Activated CD4-positive, alpha-beta T cell treated with anti-CD3 and anti-CD28 coated beads, Interleukin-2, amount 50 U/mL, for 16 hours (primary cell): ENCODE data around the gene CCNYL1.
A peak's percentile ranks its signal among the peaks of the same experiment; 100 is the strongest.
"Not testable (repeated sequence)": the region's sequence is repeated elsewhere in the genome, so short reads cannot be mapped to it uniquely, and the experiment has no call there.

Experiments
- DNase-seq: peaks from one replicate; pipeline ENCODE4 v3.0.0-alpha.2; 2020

The CCNYL1 gene

GRCh38 chr2:207710814-207711740, at the start of gene CCNYL1:
Gene CCNYL1 (plus strand): TSS chr2:207711640. CDS start chr2:207711897, 257 bp downstream.
- peak; percentile 99 for DNase-seq

- peak; percentile 3 for DNase-seq
These were observed 49.2 kb upstream of the CCNYL1 start for GRCh38 chr2:207662203-207662602.

GRCh38 chr2:207663870-207664545, 47.4 kb upstream of the CCNYL1 start:
- no peak for DNase-seq

GRCh38 chr2:207670887-207671286, 40.6 kb upstream of the CCNYL1 start:
- DNase-seq, result no peak

- DNase-seq, result no peak
These were observed 38.0 kb upstream of the CCNYL1 start for GRCh38 chr2:207673431-207673830.

GRCh38 chr2:207674266-207674774, 37.1 kb upstream of the CCNYL1 start:
- no peak for DNase-seq

- no peak for DNase-seq
These were observed 36.6 kb upstream of the CCNYL1 start for GRCh38 chr2:207674826-207675225.

- no peak for DNase-seq
These were observed 34.5 kb upstream of the CCNYL1 start for GRCh38 chr2:207676827-207677354.

GRCh38 chr2:207681431-207681830, 30.0 kb upstream of the CCNYL1 start:
- DNase-seq, result no peak

GRCh38 chr2:207682557-207682956, 28.9 kb upstream of the CCNYL1 start:
- no peak for DNase-seq

GRCh38 chr2:207683438-207683837, 28.0 kb upstream of the CCNYL1 start:
- no peak for DNase-seq

GRCh38 chr2:207683879-207684627, 27.4 kb upstream of the CCNYL1 start:
- peak; percentile 39 for DNase-seq

GRCh38 chr2:207686812-207687211, 24.6 kb upstream of the CCNYL1 start:
- no peak for DNase-seq

- DNase-seq, result peak; percentile 18
These were observed 22.8 kb upstream of the CCNYL1 start for GRCh38 chr2:207688597-207688996.

- DNase-seq, result not testable (repeated sequence)
These were observed 20.5 kb upstream of the CCNYL1 start for GRCh38 chr2:207690845-207691461.

GRCh38 chr2:207692206-207693065, 19.0 kb upstream of the CCNYL1 start:
- DNase-seq, result peak; percentile 40

GRCh38 chr2:207693641-207694249, 17.7 kb upstream of the CCNYL1 start:
- DNase-seq, result no peak

GRCh38 chr2:207694811-207695281, 16.6 kb upstream of the CCNYL1 start:
- DNase-seq, result peak; percentile 15

GRCh38 chr2:207695293-207695692, 16.1 kb upstream of the CCNYL1 start:
- no peak for DNase-seq

GRCh38 chr2:207696911-207697310, 14.5 kb upstream of the CCNYL1 start:
- not testable (repeated sequence) for DNase-seq

GRCh38 chr2:207697411-207697810, 14.0 kb upstream of the CCNYL1 start:
- no peak for DNase-seq
